K562 (cell line): Measurements from ENCODE around the gene FRMD4A.

Experiments
- CTCF ChIP-seq, 3 experiments: IDR thresholded peaks in 2 of 3; conservative IDR thresholded peaks in 1 of 3; 2 replicates each; pipeline ENCODE4 v1.5.1; 2011 to 2012; ENCODE audit warnings: low read length in 3 of 3, mild to moderate bottlenecking in 3 of 3, control low read depth in 2 of 3, improper control_type of control experiment in 1 of 3, inconsistent platforms in 1 of 3, low read depth in 1 of 3, mixed read lengths in 1 of 3, moderate library complexity in 1 of 3; ENCODE audit not compliant: insufficient read depth in 2 of 3
- EZH2 ChIP-seq: IDR thresholded peaks from 2 replicates; pipeline ENCODE4 v1.6.1; 2012; ENCODE audit warnings: low read depth, mild to moderate bottlenecking, inconsistent platforms, low read length, borderline replicate concordance
- FOXJ2 ChIP-seq: fragments of 200-800 bp; sonication (Bioruptor generic); IDR thresholded peaks from 2 replicates; pipeline ENCODE4 v1.6.1; 2016; ENCODE audit warnings: missing genetic modification characterization, missing compliant biosample characterization
- GABPB2 ChIP-seq: fragments of 250-450 bp; sonication (Bioruptor Pico); conservative IDR thresholded peaks from 2 replicates; pipeline ENCODE4 v1.5.1; 2021; ENCODE audit warnings: mild to moderate bottlenecking
- GATA2 ChIP-seq: sonication (generic); formaldehyde crosslinking; IDR thresholded peaks from 2 replicates; pipeline ENCODE4 v1.4.0; 2020; ENCODE audit warnings: mild to moderate bottlenecking, missing genetic modification reagents
- HDGF ChIP-seq: fragments of 450-650 bp; IDR thresholded peaks from 2 replicates; pipeline ENCODE4 v1.6.1; 2016
- MAFK ChIP-seq: IDR thresholded peaks from 2 replicates; pipeline ENCODE4 v1.6.1; 2011; ENCODE audit warnings: low read length, improper control_type of control experiment
- PKNOX1 ChIP-seq: fragments of 450-650 bp; IDR thresholded peaks from 2 replicates; pipeline ENCODE4 v1.6.1; 2016
- RAD21 ChIP-seq, 2 experiments: fragments of 250-450 bp in 1 of 2; fragments of 450-650 bp in 1 of 2; sonication (Bioruptor Pico) in 1 of 2; formaldehyde crosslinking in 1 of 2; IDR thresholded peaks in 1 of 2; conservative IDR thresholded peaks in 1 of 2; 2 replicates each; pipeline versions ENCODE4 v1.4.0 to v1.8.0; 2020 to 2022; ENCODE audit warnings: mild to moderate bottlenecking in 2 of 2, moderate library complexity in 1 of 2
- RCOR1 ChIP-seq, 2 experiments: IDR thresholded peaks; 2 replicates each; pipeline ENCODE4 v1.6.1; 2012; ENCODE audit warnings: low read depth in 2 of 2, low read length in 2 of 2, borderline replicate concordance in 1 of 2, improper control_type of control experiment in 1 of 2
- TEAD4 ChIP-seq, 2 experiments: sonication (generic) in 1 of 2; formaldehyde crosslinking in 1 of 2; IDR thresholded peaks; 2 replicates each; pipeline versions ENCODE4 v1.6.1 to v1.8.0; 2012 to 2022; ENCODE audit warnings: borderline replicate concordance in 1 of 2, inconsistent platforms in 1 of 2, low read length in 1 of 2, mild to moderate bottlenecking in 1 of 2, missing genetic modification reagents in 1 of 2
- ZNF398 ChIP-seq: fragments of 250-450 bp; sonication (Bioruptor Pico); IDR thresholded peaks from 2 replicates; pipeline ENCODE4 v1.8.0; 2021; ENCODE audit warnings: moderate library complexity, mild to moderate bottlenecking, inconsistent platforms
- ZNF444 ChIP-seq: fragments of 250-450 bp; sonication (Bioruptor Pico); IDR thresholded peaks from 2 replicates; pipeline ENCODE4 v1.4.0; 2020; ENCODE audit warnings: mild to moderate bottlenecking, moderate library complexity
- ZNF592 ChIP-seq: fragments of 450-650 bp; IDR thresholded peaks from 2 replicates; pipeline ENCODE4 v1.6.1; 2017; ENCODE audit warnings: antibody characterized with exemption, mild to moderate bottlenecking

GRCh38 chr10:13993169-13993568 lies 337.6 kb downstream of the FRMD4A start:
- TF ChIP-seq PKNOX1: no peak
- TF ChIP-seq EZH2: no peak
- TF ChIP-seq RAD21 (CRISPR knock-in tag; conservative IDR thresholded peaks at IDR 0.05 in 1 of 2, IDR thresholded peaks at IDR 0.05 in 1 of 2): no peak
- no peak for TF ChIP-seq CTCF (IDR thresholded peaks at IDR 0.05 in 2 of 3, conservative IDR thresholded peaks at IDR 0.05 in 1 of 3; ENCODE audit: insufficient read depth in 2 of 3, low read depth in 1 of 3, low read length in 3 of 3)
- TF ChIP-seq ZNF592: no peak
- no peak for TF ChIP-seq ZNF444 (CRISPR knock-in tag)
- TF ChIP-seq GABPB2 (CRISPR knock-in tag): no peak
- TF ChIP-seq GATA2 (CRISPR knock-in tag): no peak
- TF ChIP-seq RCOR1 (IDR thresholded peaks at IDR 0.05; ENCODE audit: borderline replicate concordance in 1 of 2, low read depth in 2 of 2, low read length in 2 of 2): no peak
- TF ChIP-seq FOXJ2 (tag): no peak
- TF ChIP-seq MAFK: no peak
- no peak for TF ChIP-seq TEAD4 (IDR thresholded peaks at IDR 0.05; ENCODE audit: low read length)
- TF ChIP-seq TEAD4 (CRISPR knock-in tag; IDR thresholded peaks at IDR 0.05; ENCODE audit: borderline replicate concordance): no peak
- TF ChIP-seq HDGF: no peak
- no peak for TF ChIP-seq ZNF398 (CRISPR knock-in tag)
